SJSA1 (cell line): Measurements from ENCODE around the gene HMGB1. TPM values are rescaled to one million over a fixed set of nuclear protein-coding genes. Genes with fewer than 3 reads are reported as not detected.
"Not testable (repeated sequence)": the region's sequence is repeated elsewhere in the genome, so short reads cannot be mapped to it uniquely, and the experiment has no call there.

Experiments
- DNase-seq, 2 experiments: peaks; one replicate each; pipeline ENCODE4 v3.0.0-alpha.2; 2015 to 2020; ENCODE audit warnings: low spot score in 2 of 2, low read depth in 1 of 2
- H3K27ac ChIP-seq: fragments of 250-450 bp; sonication (Bioruptor Pico); 2 replicates; pipeline ENCODE4 v1.5.1; 2020; ENCODE audit warnings: mild to moderate bottlenecking, moderate library complexity
- H3K27me3 ChIP-seq: fragments of 250-450 bp; sonication (Bioruptor Pico); replicated peaks from 2 replicates; pipeline ENCODE4 v1.5.1; 2020; ENCODE audit warnings: mild to moderate bottlenecking, moderate library complexity
- H3K36me3 ChIP-seq: fragments of 250-450 bp; sonication (Bioruptor Pico); 2 replicates; pipeline ENCODE4 v1.5.1; 2020; ENCODE audit warnings: mild to moderate bottlenecking
- H3K4me1 ChIP-seq: fragments of 250-450 bp; sonication (Bioruptor Pico); replicated peaks from 2 replicates; pipeline ENCODE4 v1.6.1; 2021; ENCODE audit warnings: mild to moderate bottlenecking
- H3K4me3 ChIP-seq: fragments of 250-450 bp; sonication (Bioruptor Pico); 2 replicates; pipeline ENCODE4 v1.5.1; 2020; ENCODE audit warnings: mild to moderate bottlenecking
- H3K9me3 ChIP-seq: fragments of 250-450 bp; sonication (Bioruptor Pico); replicated peaks from 2 replicates; pipeline ENCODE4 v1.5.1; 2020; ENCODE audit warnings: mild to moderate bottlenecking
- total RNA-seq: library from RNA; depleted of rRNA; stranded (reverse); fragments of >200 nt; shearing (Covaris generic); gene quantifications from 2 replicates; pipeline ENCODE4 v1.2.3, GENCODE V29; 2014

Gene HMGB1
- total RNA-seq, 1 experiment from 2014 or later, result 801 TPM

GRCh38 chr13:30480292-30480950 lies 14.7 kb upstream of the HMGB1 start:
- H3K27ac ChIP-seq, result no peak overlapping the region
- no peaks in the 10 kb centered on the region for H3K9me3 ChIP-seq
- no peak overlapping the region for H3K4me3 ChIP-seq
- no peaks in the 10 kb centered on the region for H3K36me3 ChIP-seq
- H3K4me1 ChIP-seq, result no peaks in the 10 kb centered on the region
- DNase-seq, result no peak
- H3K27me3 ChIP-seq, result no peaks in the 10 kb centered on the region

GRCh38 chr13:30479883-30480219 lies 14.1 kb upstream of the HMGB1 start:
- DNase-seq, result no peak

GRCh38 chr13:30479154-30479882 lies 13.6 kb upstream of the HMGB1 start:
- H3K36me3 ChIP-seq, result no peaks in the 10 kb centered on the region
- no peak for DNase-seq

More at GRCh38 chr13:30479883-30480219, 14.1 kb upstream of the HMGB1 start:
- no peaks in the 10 kb centered on the region for H3K4me1 ChIP-seq
- no peaks in the 10 kb centered on the region for H3K36me3 ChIP-seq
- H3K9me3 ChIP-seq, result no peaks in the 10 kb centered on the region
- H3K27me3 ChIP-seq, result no peaks in the 10 kb centered on the region
- no peak overlapping the region for H3K4me3 ChIP-seq
- no peak overlapping the region for H3K27ac ChIP-seq

GRCh38 chr13:30477346-30478195 lies 11.8 kb upstream of the HMGB1 start:
- Histone ChIP-seq H3K4me1 (no peaks in the 10 kb centered on the region), H3K36me3 (no peaks in the 10 kb centered on the region), H3K9me3 (no peaks in the 10 kb centered on the region), H3K27me3 (no peaks in the 10 kb centered on the region), H3K4me3 (no peak overlapping the region), H3K27ac (no peak overlapping the region)
- no peak for DNase-seq

More at GRCh38 chr13:30479154-30479882, 13.6 kb upstream of the HMGB1 start:
- no peaks in the 10 kb centered on the region for H3K4me1 ChIP-seq
- H3K27ac ChIP-seq, result no peak overlapping the region
- H3K4me3 ChIP-seq, result no peak overlapping the region
- H3K27me3 ChIP-seq, result no peaks in the 10 kb centered on the region
- H3K9me3 ChIP-seq, result no peaks in the 10 kb centered on the region

- no peak for DNase-seq
- Histone ChIP-seq H3K27ac (no peak overlapping the region), H3K36me3 (no peaks in the 10 kb centered on the region), H3K4me1 (no peaks in the 10 kb centered on the region), H3K9me3 (no peaks in the 10 kb centered on the region), H3K4me3 (no peak overlapping the region), H3K27me3 (no peaks in the 10 kb centered on the region)
Measured at GRCh38 chr13:30473675-30474074, 7.9 kb upstream of the HMGB1 start.

- no peak for DNase-seq
- H3K9me3 ChIP-seq, result no peaks in the 10 kb centered on the region
- H3K4me1 ChIP-seq, result peaks cover 41% of the 10 kb centered on the region
- H3K27ac ChIP-seq, result peak overlapping the region; percentile 97
- no peaks in the 10 kb centered on the region for H3K27me3 ChIP-seq
- no peak overlapping the region for H3K4me3 ChIP-seq
- peaks cover 32% of the 10 kb centered on the region for H3K36me3 ChIP-seq
Measured at GRCh38 chr13:30466841-30467252, 1.1 kb upstream of the HMGB1 start.

- peak overlapping the region; percentile 94 for H3K4me3 ChIP-seq
- DNase-seq, result no peak
Measured at GRCh38 chr13:30466358-30466714, 600 bp upstream of the HMGB1 start.

GRCh38 chr13:30465343-30465592 lies 468 bp downstream of the HMGB1 start:
- Histone ChIP-seq H3K27ac (peak overlapping the region; percentile 97), H3K36me3 (peaks cover 38% of the 10 kb centered on the region), H3K27me3 (no peaks in the 10 kb centered on the region), H3K4me3 (peak overlapping the region; percentile 94), H3K9me3 (no peaks in the 10 kb centered on the region), H3K4me1 (peaks cover 41% of the 10 kb centered on the region)
- no peak for DNase-seq

More at GRCh38 chr13:30466358-30466714, 600 bp upstream of the HMGB1 start:
- H3K27me3 ChIP-seq, result no peaks in the 10 kb centered on the region
- H3K36me3 ChIP-seq, result peaks cover 37% of the 10 kb centered on the region
- H3K4me1 ChIP-seq, result peaks cover 41% of the 10 kb centered on the region
- peak overlapping the region; percentile 97 for H3K27ac ChIP-seq
- no peaks in the 10 kb centered on the region for H3K9me3 ChIP-seq

GRCh38 chr13:30464496-30465342 lies 1.0 kb downstream of the HMGB1 start:
- Histone ChIP-seq H3K27me3 (no peaks in the 10 kb centered on the region), H3K4me1 (peaks cover 41% of the 10 kb centered on the region), H3K27ac (peak overlapping the region; percentile 87), H3K9me3 (no peaks in the 10 kb centered on the region), H3K36me3 (peaks cover 42% of the 10 kb centered on the region), H3K4me3 (peak overlapping the region; percentile 83)
- peak; percentile 61 to 62 for DNase-seq

- peak; percentile 50 to 65 for DNase-seq
- Histone ChIP-seq H3K36me3 (peaks cover 49% of the 10 kb centered on the region), H3K4me1 (peaks cover 41% of the 10 kb centered on the region), H3K4me3 (peak overlapping the region; percentile 83), H3K9me3 (no peaks in the 10 kb centered on the region), H3K27ac (peak overlapping the region; percentile 87), H3K27me3 (no peaks in the 10 kb centered on the region)
Measured at GRCh38 chr13:30463787-30464495, 1.8 kb downstream of the HMGB1 start.

- not testable (repeated sequence) for H3K27ac ChIP-seq, H3K4me3 ChIP-seq, H3K9me3 ChIP-seq, H3K27me3 ChIP-seq
- Histone ChIP-seq H3K4me1 (peaks cover 23% of the 10 kb centered on the region), H3K36me3 (peaks cover 62% of the 10 kb centered on the region)
- peak in 1 of 2 experiments; percentile 5 for DNase-seq
Measured at GRCh38 chr13:30461279-30462066, 4.3 kb downstream of the HMGB1 start.

- Histone ChIP-seq H3K27ac (no peak overlapping the region), H3K36me3 (peaks cover 35% of the 10 kb centered on the region), H3K27me3 (no peaks in the 10 kb centered on the region), H3K4me1 (peaks cover 4% of the 10 kb centered on the region), H3K9me3 (no peaks in the 10 kb centered on the region), H3K4me3 (no peak overlapping the region)
- DNase-seq, result no peak
Measured at GRCh38 chr13:30457306-30457891, 8.3 kb downstream of the HMGB1 start.
